Measurements from ENCODE around the gene PRLH. TPM values are rescaled to one million over a fixed set of nuclear protein-coding genes. Genes with fewer than 3 reads are reported as not detected.

PRLH gene
- total and polyA plus RNA-seq, 2 of the 13 experiments (the other 11 are each of a cell fraction or from before 2014, with no cell fraction given) = not detected

DNA sequence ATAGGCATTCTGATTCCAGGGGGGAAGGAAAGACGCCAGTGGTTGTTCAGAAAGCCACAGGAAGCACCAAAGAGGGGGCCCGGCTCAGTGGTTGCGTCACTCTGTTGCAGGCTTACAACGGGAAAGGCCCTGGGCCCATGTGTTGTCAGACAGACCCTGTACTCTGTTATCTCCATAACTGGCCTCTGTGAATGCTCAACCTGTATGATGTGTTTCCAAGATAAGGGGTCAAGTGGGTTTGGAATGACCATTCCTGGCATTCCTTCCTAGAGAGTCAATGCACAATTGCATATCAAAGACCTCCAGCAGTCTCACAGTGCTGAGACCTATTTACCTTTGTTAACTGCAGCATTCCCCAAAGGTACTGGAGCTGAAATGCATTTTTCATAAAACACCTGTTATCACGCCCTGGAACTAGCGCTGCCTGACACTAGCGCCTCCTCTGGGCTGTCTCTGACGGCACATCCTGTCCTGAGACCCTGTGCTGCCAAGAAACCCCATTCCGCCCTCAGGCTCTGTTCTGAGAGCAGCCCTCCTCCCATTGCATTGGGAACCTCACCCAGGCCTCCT is 47.9 kb downstream of the PRLH start (continued):
- TF ChIP-seq ZNF142 (CRISPR knock-in tag; IDR thresholded peaks at IDR 0.05) (no peak), ZNF121 (CRISPR knock-in tag; IDR thresholded peaks at IDR 0.05) (0 out of 2 replicates have a peak, but pooled peaks have one; percentile 35), GFI1 (CRISPR knock-in tag; IDR thresholded peaks at IDR 0.05; ENCODE audit: borderline replicate concordance) (peak; percentile 87; the same call in 1 of the 2 replicates), RNF2 (conservative IDR thresholded peaks at IDR 0.05; ENCODE audit: low read depth) (no peak), MXD1 (CRISPR knock-in tag; IDR thresholded peaks at IDR 0.05) (no peak), BCLAF1 (IDR thresholded peaks at IDR 0.05) (no peak), ZNF616 (CRISPR knock-in tag; IDR thresholded peaks at IDR 0.05; ENCODE audit: low read depth) (no peak), MED13 (CRISPR knock-in tag; IDR thresholded peaks at IDR 0.05) (peak; percentile 69; the same call in 1 of the 2 replicates), ZNF138 (CRISPR knock-in tag; IDR thresholded peaks at IDR 0.05; ENCODE audit: low read depth) (peak; percentile 77; the same call in 1 of the 2 replicates), ZBTB42 (CRISPR knock-in tag; IDR thresholded peaks at IDR 0.05) (no peak), ATF5 (CRISPR knock-in tag; IDR thresholded peaks at IDR 0.05; ENCODE audit: low read depth) (no peak), ZFP36L1 (CRISPR knock-in tag; IDR thresholded peaks at IDR 0.05) (peak; percentile 77), HOXA9 (CRISPR knock-in tag; IDR thresholded peaks at IDR 0.05; ENCODE audit: borderline replicate concordance) (no peak), ASH2L (IDR thresholded peaks at IDR 0.05; ENCODE audit: insufficient read length, low read depth, low read length) (peak; percentile 74), ZSCAN25 (CRISPR knock-in tag; IDR thresholded peaks at IDR 0.05) (no peak), SAP130 (CRISPR knock-in tag; IDR thresholded peaks at IDR 0.05; ENCODE audit: low read depth) (peak; percentile 97), ZNF10 (CRISPR knock-in tag; IDR thresholded peaks at IDR 0.05; ENCODE audit: borderline replicate concordance, low read depth) (no peak)
- TF ChIP-seq, protein P1, sequence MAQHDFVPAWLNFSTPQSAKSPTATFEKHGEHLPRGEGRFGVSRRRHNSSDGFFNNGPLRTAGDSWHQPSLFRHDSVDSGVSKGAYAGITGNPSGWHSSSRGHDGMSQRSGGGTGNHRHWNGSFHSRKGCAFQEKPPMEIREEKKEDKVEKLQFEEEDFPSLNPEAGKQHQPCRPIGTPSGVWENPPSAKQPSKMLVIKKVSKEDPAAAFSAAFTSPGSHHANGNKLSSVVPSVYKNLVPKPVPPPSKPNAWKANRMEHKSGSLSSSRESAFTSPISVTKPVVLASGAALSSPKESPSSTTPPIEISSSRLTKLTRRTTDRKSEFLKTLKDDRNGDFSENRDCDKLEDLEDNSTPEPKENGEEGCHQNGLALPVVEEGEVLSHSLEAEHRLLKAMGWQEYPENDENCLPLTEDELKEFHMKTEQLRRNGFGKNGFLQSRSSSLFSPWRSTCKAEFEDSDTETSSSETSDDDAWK (CRISPR knock-in tag; IDR thresholded peaks at IDR 0.05) = no peak
